HepG2 (cell line): ENCODE results near the gene PLEKHN1. TPM values are rescaled to one million over a fixed set of nuclear protein-coding genes. Genes with fewer than 3 reads are reported as not detected.

ENCODE experiments used
- CBX5 ChIP-seq: sonication (generic); formaldehyde crosslinking; IDR thresholded peaks from 2 replicates; pipeline ENCODE4 v1.4.0; 2020; ENCODE audit warnings: missing genetic modification reagents, borderline replicate concordance
- HOXA9 ChIP-seq: sonication (generic); formaldehyde crosslinking; IDR thresholded peaks from 2 replicates; pipeline ENCODE4 v1.8.1; 2022; ENCODE audit warnings: missing genetic modification reagents, mild to moderate bottlenecking, moderate library complexity, borderline replicate concordance
- MXI1 ChIP-seq: IDR thresholded peaks from 3 replicates; pipeline ENCODE4 v1.6.1; 2012; ENCODE audit warnings: low read depth, low read length, inconsistent platforms, borderline replicate concordance
- NONO ChIP-seq, 2 experiments: fragments of 450-650 bp in 1 of 2; sonication (generic) in 1 of 2; formaldehyde crosslinking in 1 of 2; IDR thresholded peaks in 1 of 2; conservative IDR thresholded peaks in 1 of 2; 2 replicates each; pipeline versions ENCODE4 v1.6.1 to v1.8.0; 2017 to 2022; ENCODE audit warnings: mild to moderate bottlenecking in 1 of 2, missing genetic modification reagents in 1 of 2, moderate library complexity in 1 of 2
- NR0B2 ChIP-seq: sonication (generic); formaldehyde crosslinking; IDR thresholded peaks from 2 replicates; pipeline ENCODE4 v1.4.0; 2020; ENCODE audit warnings: mild to moderate bottlenecking, missing genetic modification reagents
- POLR2G ChIP-seq: fragments of 200-400 bp; formaldehyde crosslinking; IDR thresholded peaks from 2 replicates; pipeline ENCODE4 v1.6.1; 2018; ENCODE audit warnings: mild to moderate bottlenecking, low read depth, low read length, moderate library complexity
- RXRA ChIP-seq: sonication (generic); formaldehyde crosslinking; IDR thresholded peaks from 2 replicates; pipeline ENCODE4 v1.5.1; 2020; ENCODE audit warnings: missing genetic modification reagents
- SAFB2 ChIP-seq: sonication (generic); formaldehyde crosslinking; IDR thresholded peaks from 2 replicates; pipeline ENCODE4 v1.5.1; 2020; ENCODE audit warnings: missing genetic modification reagents, low read depth, mild to moderate bottlenecking, borderline replicate concordance
- SMC3 ChIP-seq: IDR thresholded peaks from 2 replicates; pipeline ENCODE4 v1.6.1; 2011; ENCODE audit warnings: low read length, improper control_type of control experiment
- ZBTB7B ChIP-seq: sonication (generic); formaldehyde crosslinking; IDR thresholded peaks from 2 replicates; pipeline ENCODE4 v1.4.0; 2020; ENCODE audit warnings: missing genetic modification reagents
- ZNF30 ChIP-seq: sonication (generic); formaldehyde crosslinking; IDR thresholded peaks from 2 replicates; pipeline ENCODE4 v1.5.0; 2020; ENCODE audit warnings: mild to moderate bottlenecking, missing genetic modification reagents
- ZNF550 ChIP-seq: sonication (generic); formaldehyde crosslinking; IDR thresholded peaks from 2 replicates; pipeline ENCODE4 v1.4.0; 2020; ENCODE audit warnings: mild to moderate bottlenecking, missing genetic modification reagents, borderline replicate concordance
- ZNF597 ChIP-seq: sonication (generic); formaldehyde crosslinking; IDR thresholded peaks from 2 replicates; pipeline ENCODE4 v1.5.0; 2020; ENCODE audit warnings: missing genetic modification reagents
- ZNF776 ChIP-seq: sonication (generic); formaldehyde crosslinking; IDR thresholded peaks from 2 replicates; pipeline ENCODE4 v1.4.0; 2020; ENCODE audit warnings: mild to moderate bottlenecking, missing genetic modification reagents
- ZNF782 ChIP-seq: sonication (generic); formaldehyde crosslinking; IDR thresholded peaks from 2 replicates; pipeline ENCODE4 v1.4.0; 2020; ENCODE audit warnings: missing genetic modification reagents, mild to moderate bottlenecking, borderline replicate concordance
- polyA plus RNA-seq, 8 experiments: library from polyadenylated mRNA; depleted of rRNA in 3 of 8; stranded (reverse) in 7 of 8; unstranded in 1 of 8; fragments of >200 nt; fragmentation: Illumina TruSeq in 4 of 8; extraction: Trizol in 4 of 8; gene quantifications; 2 replicates each; pipeline versions ENCODE4 v1.2.1 to v1.2.3, GENCODE V29; 2011 to 2016; ENCODE audit warnings: low read depth in 4 of 8, missing spikeins in 1 of 8, mixed read lengths in 1 of 8; ENCODE audit not compliant: insufficient read depth in 1 of 8
- total RNA-seq, 5 experiments: library from RNA; depleted of rRNA; stranded (reverse); fragments of >200 nt; fragmentation: Illumina TruSeq; extraction: Trizol; gene quantifications; 2 replicates each; pipeline ENCODE4 v1.2.3, GENCODE V29; 2016; ENCODE audit warnings: low read depth in 1 of 5
- TF ChIP-seq, protein P1 (sequence below): sonication (generic); formaldehyde crosslinking; IDR thresholded peaks from 2 replicates; pipeline ENCODE4 v1.5.0; 2020; ENCODE audit warnings: missing genetic modification reagents
- TF ChIP-seq, protein P2 (sequence below): sonication (generic); formaldehyde crosslinking; IDR thresholded peaks from 2 replicates; pipeline ENCODE4 v1.5.0; 2020; ENCODE audit warnings: missing genetic modification reagents, mild to moderate bottlenecking, borderline replicate concordance
- TF ChIP-seq, protein P3 (sequence below): sonication (generic); formaldehyde crosslinking; IDR thresholded peaks from 2 replicates; pipeline ENCODE4 v1.5.0; 2020; ENCODE audit warnings: mild to moderate bottlenecking, missing genetic modification reagents

PLEKHN1 gene
- total and polyA plus RNA-seq, 2 of the 13 experiments (the other 11 are each of a cell fraction or from before 2014, with no cell fraction given), result 0.42 to 0.58 TPM

- TF ChIP-seq HOXA9 (CRISPR knock-in tag) (no peak), SMC3 (peak; percentile 23; the same call in 1 of the 2 replicates), RXRA (CRISPR knock-in tag) (peak; percentile 15; the same call in 1 of the 2 replicates), MXI1 (no peak), ZNF782 (CRISPR knock-in tag) (no peak), POLR2G (no peak), ZBTB7B (CRISPR knock-in tag) (no peak), CBX5 (CRISPR knock-in tag) (no peak), ZNF597 (no peak), ZNF776 (CRISPR knock-in tag) (0 out of 2 replicates have a peak, but pooled peaks have one; percentile 37), NONO (IDR thresholded peaks at IDR 0.05) (no peak), NONO (CRISPR knock-in tag; conservative IDR thresholded peaks at IDR 0.05) (no peak), ZNF30 (CRISPR knock-in tag) (no peak), SAFB2 (no peak), NR0B2 (CRISPR knock-in tag) (no peak), ZNF550 (CRISPR knock-in tag) (no peak)
- TF ChIP-seq, protein P1, sequence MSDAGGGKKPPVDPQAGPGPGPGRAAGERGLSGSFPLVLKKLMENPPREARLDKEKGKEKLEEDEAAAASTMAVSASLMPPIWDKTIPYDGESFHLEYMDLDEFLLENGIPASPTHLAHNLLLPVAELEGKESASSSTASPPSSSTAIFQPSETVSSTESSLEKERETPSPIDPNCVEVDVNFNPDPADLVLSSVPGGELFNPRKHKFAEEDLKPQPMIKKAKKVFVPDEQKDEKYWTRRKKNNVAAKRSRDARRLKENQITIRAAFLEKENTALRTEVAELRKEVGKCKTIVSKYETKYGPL (CRISPR knock-in tag), result no peak
- TF ChIP-seq, protein P2, sequence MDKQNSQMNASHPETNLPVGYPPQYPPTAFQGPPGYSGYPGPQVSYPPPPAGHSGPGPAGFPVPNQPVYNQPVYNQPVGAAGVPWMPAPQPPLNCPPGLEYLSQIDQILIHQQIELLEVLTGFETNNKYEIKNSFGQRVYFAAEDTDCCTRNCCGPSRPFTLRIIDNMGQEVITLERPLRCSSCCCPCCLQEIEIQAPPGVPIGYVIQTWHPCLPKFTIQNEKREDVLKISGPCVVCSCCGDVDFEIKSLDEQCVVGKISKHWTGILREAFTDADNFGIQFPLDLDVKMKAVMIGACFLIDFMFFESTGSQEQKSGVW (CRISPR knock-in tag), result no peak
- TF ChIP-seq, protein P3, sequence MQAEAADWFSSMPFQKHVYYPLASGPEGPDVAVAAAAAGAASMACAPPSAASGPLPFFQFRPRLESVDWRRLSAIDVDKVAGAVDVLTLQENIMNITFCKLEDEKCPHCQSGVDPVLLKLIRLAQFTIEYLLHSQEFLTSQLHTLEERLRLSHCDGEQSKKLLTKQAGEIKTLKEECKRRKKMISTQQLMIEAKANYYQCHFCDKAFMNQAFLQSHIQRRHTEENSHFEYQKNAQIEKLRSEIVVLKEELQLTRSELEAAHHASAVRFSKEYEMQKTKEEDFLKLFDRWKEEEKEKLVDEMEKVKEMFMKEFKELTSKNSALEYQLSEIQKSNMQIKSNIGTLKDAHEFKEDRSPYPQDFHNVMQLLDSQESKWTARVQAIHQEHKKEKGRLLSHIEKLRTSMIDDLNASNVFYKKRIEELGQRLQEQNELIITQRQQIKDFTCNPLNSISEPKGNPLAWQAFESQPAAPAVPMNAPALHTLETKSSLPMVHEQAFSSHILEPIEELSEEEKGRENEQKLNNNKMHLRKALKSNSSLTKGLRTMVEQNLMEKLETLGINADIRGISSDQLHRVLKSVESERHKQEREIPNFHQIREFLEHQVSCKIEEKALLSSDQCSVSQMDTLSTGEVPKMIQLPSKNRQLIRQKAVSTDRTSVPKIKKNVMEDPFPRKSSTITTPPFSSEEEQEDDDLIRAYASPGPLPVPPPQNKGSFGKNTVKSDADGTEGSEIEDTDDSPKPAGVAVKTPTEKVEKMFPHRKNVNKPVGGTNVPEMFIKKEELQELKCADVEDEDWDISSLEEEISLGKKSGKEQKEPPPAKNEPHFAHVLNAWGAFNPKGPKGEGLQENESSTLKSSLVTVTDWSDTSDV, result no peak
Observed at GRCh38 chr1:938088-938683, 28.1 kb upstream of the PLEKHN1 start (continued).
